ENCODE measurements around the gene UBALD1. TPM values are rescaled to one million over a fixed set of nuclear protein-coding genes. Genes with fewer than 3 reads are reported as not detected.

The UBALD1 gene
- total RNA-seq, 1 donor from 2014 or later, result 16.9 TPM

DNA sequence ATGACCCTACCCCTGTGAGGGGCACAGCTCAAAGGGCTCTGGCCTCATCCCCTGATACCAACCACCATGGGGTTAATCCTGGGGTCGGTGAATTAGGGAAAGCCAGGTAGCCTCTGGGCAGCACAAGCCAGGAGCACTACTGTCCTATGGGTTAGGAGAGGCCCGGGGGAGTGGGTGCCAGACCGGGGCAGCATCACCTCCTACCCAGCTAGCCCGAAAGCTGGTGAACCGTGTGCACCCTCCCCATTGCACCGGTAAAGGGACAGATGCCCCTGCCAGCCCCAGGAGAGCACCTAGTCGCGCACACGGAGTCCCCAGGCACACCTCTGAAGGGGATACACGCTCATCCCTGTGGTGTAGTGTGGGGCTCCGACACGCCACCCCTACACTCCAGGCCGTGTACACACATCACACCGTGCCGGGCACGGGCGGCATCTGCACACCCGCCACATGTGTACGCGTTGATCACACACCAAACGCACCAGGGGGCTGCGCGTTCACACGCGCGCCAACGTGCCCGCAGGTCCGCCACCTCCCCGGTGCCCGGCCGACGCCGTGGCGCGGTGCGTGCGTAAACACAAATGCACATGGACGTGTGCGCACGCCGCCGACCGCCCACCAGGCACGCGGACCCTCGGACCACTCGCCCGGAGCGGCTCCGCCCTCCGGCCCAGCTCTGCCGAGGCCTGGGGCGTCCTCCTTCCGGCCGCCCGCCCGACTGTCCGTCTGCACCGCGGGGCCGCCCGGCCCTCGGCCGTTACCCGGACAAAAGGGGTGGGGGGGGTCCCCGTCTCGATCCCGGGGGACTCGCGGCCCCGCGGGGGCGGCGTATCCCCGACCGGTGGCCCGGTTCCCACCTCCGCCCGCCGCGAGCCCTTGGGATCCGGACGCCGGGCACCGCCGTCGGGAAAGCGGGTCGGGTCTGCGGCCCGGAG is 785 bp downstream of the UBALD1 start:
- Histone ChIP-seq H3K4me1 (peaks cover 53% of the 10 kb centered on the region), H3K36me3 (peaks cover 0 to 8% of the 10 kb centered on the region in 2 donors), H3K27me3 (no peaks in the 10 kb centered on the region), H3K9me3 (no peaks in the 10 kb centered on the region), H3K4me3 (peak overlapping the region; percentile 83 to 94), H3K27ac (peak overlapping the region; percentile 94)
- no peak for DNase-seq (ENCODE audit: extremely low spot score in 2 of 2)
- intact Hi-C loops (cut with DNase I), result no loop called here
- TF ChIP-seq, protein P1, sequence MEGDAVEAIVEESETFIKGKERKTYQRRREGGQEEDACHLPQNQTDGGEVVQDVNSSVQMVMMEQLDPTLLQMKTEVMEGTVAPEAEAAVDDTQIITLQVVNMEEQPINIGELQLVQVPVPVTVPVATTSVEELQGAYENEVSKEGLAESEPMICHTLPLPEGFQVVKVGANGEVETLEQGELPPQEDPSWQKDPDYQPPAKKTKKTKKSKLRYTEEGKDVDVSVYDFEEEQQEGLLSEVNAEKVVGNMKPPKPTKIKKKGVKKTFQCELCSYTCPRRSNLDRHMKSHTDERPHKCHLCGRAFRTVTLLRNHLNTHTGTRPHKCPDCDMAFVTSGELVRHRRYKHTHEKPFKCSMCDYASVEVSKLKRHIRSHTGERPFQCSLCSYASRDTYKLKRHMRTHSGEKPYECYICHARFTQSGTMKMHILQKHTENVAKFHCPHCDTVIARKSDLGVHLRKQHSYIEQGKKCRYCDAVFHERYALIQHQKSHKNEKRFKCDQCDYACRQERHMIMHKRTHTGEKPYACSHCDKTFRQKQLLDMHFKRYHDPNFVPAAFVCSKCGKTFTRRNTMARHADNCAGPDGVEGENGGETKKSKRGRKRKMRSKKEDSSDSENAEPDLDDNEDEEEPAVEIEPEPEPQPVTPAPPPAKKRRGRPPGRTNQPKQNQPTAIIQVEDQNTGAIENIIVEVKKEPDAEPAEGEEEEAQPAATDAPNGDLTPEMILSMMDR (IDR thresholded peaks at IDR 0.05), result no peak
- TF ChIP-seq POLR2AphosphoS5 (IDR thresholded peaks at IDR 0.05; ENCODE audit: insufficient read depth in 1 of 2, low read depth in 1 of 2) (no peak), POLR2A (IDR thresholded peaks at IDR 0.05) (no peak)

DNA sequence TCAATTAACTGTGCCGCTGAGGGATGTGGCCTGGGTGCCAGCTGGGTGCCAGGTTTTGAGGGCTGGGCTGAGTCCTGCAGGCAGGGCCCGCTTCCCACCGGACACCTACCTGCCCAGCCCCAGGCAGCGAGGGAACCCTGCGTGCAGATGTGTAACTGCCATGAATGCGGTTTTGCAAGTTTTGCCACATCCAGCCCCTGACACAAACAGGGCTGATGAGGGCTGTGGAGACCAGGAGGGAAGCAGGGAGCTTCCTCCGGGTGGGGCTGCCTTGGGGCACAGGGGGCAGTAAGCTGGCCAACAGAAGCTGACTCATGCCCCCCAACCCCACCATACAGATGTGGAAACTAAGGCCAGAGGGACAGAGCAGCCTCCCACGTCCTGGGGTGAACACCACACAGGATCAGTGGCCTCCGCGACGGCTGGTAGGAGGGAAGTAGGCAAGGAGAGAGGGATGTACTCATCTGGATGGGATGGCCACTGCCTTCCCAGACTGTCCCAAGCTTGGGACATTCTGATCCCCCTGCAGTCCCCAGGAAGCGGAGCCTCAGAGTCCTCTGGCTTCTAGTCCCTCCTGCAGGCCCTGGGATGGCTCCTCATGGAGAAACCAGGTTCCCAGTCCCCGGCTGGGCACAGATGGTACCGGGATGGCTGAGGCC is 1.6 kb downstream of the UBALD1 start:
- intact Hi-C loops (cut with DNase I), result no loop called here
- DNase-seq (ENCODE audit: extremely low spot score in 2 of 2), result no peak
- peak overlapping the region; percentile 83 to 94 for H3K4me3 ChIP-seq

DNA sequence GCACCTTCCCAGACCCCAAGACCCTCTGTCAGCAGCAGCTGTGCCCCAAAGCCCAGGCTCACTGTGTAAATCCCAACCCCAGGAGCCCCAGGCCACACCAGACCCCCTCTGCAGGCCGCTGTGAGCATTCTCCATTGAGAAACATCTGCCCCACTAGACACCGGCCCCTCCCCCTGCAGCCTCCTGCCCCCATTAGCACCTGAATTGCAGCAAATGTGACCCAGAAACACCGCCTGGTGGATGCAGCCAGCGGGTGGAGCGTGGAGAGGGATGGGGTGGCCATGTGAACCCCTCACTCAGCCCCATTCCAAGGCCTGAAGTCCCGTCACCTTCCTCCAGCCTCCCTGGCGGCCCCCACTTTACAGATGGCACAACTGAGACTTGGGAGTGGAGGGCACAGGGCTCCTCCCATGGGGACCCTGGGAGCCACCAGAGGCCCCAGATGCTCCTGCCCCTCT is 2.2 kb downstream of the UBALD1 start:
- Histone ChIP-seq H3K36me3 (peaks cover 0 to 19% of the 10 kb centered on the region in 2 donors), H3K4me1 (peaks cover 48% of the 10 kb centered on the region), H3K27ac (no peak overlapping the region), H3K27me3 (no peaks in the 10 kb centered on the region), H3K4me3 (peak overlapping the region; percentile 83 to 94), H3K9me3 (no peaks in the 10 kb centered on the region)
- intact Hi-C loops (cut with DNase I), result no loop called here
- TF ChIP-seq, protein P1 (IDR thresholded peaks at IDR 0.05), result no peak
- TF ChIP-seq POLR2A (IDR thresholded peaks at IDR 0.05), result no peak
- no peak for TF ChIP-seq POLR2AphosphoS5 (IDR thresholded peaks at IDR 0.05; ENCODE audit: insufficient read depth in 1 of 2, low read depth in 1 of 2)
- DNase-seq (ENCODE audit: extremely low spot score in 2 of 2), result no peak

More for the DNA sequence above, 1.6 kb downstream of the UBALD1 start:
- no peaks in the 10 kb centered on the region for H3K9me3 ChIP-seq
- no peaks in the 10 kb centered on the region for H3K27me3 ChIP-seq
- H3K27ac ChIP-seq, result peak overlapping the region; percentile 94
- peaks cover 48% of the 10 kb centered on the region for H3K4me1 ChIP-seq
- TF ChIP-seq POLR2A (IDR thresholded peaks at IDR 0.05), result no peak
- TF ChIP-seq POLR2AphosphoS5 (IDR thresholded peaks at IDR 0.05; ENCODE audit: insufficient read depth in 1 of 2, low read depth in 1 of 2), result no peak
- TF ChIP-seq, protein P1 (IDR thresholded peaks at IDR 0.05), result no peak
- peaks cover 0 to 14% of the 10 kb centered on the region in 2 donors for H3K36me3 ChIP-seq

GRCh38 chr16:4611337-4612021 is 3.2 kb downstream of the UBALD1 start:
- Histone ChIP-seq H3K4me1 (peaks cover 48% of the 10 kb centered on the region), H3K9me3 (no peaks in the 10 kb centered on the region), H3K4me3 (no peak overlapping the region), H3K27ac (no peak overlapping the region), H3K36me3 (peaks cover 0 to 24% of the 10 kb centered on the region in 2 donors), H3K27me3 (no peaks in the 10 kb centered on the region)
- no peak for TF ChIP-seq POLR2A (IDR thresholded peaks at IDR 0.05)
- TF ChIP-seq, protein P1 (IDR thresholded peaks at IDR 0.05), result no peak
- TF ChIP-seq POLR2AphosphoS5 (IDR thresholded peaks at IDR 0.05; ENCODE audit: insufficient read depth in 1 of 2, low read depth in 1 of 2), result no peak
- DNase-seq (ENCODE audit: extremely low spot score in 2 of 2), result no peak
- intact Hi-C loops (cut with DNase I), result no loop called here

All from vagina (tissue), 2 donors.